IPS-18c (cell line): Measurements from ENCODE around the gene TCN1.
"Not testable (repeated sequence)": the region's sequence is repeated elsewhere in the genome, so short reads cannot be mapped to it uniquely, and the experiment has no call there.

Experiments
- H3K4me3 ChIP-seq: 2 replicates; pipeline ENCODE4 v1.7.0; 2013; ENCODE audit warnings: low read depth, mild to moderate bottlenecking, low read length, moderate library complexity; ENCODE audit not compliant: insufficient read depth
- H3K9me3 ChIP-seq: one replicate; pipeline ENCODE4 v1.6.1; 2013; ENCODE audit warnings: mild to moderate bottlenecking, low read length, moderate library complexity; ENCODE audit not compliant: control insufficient read depth, insufficient read depth

TCN1 gene

GRCh38 chr11:59866836-59867235 is 549 bp upstream of the TCN1 start:
- Histone ChIP-seq H3K4me3 (no peak overlapping the region), H3K9me3 (no peaks in the 10 kb centered on the region)

DNA sequence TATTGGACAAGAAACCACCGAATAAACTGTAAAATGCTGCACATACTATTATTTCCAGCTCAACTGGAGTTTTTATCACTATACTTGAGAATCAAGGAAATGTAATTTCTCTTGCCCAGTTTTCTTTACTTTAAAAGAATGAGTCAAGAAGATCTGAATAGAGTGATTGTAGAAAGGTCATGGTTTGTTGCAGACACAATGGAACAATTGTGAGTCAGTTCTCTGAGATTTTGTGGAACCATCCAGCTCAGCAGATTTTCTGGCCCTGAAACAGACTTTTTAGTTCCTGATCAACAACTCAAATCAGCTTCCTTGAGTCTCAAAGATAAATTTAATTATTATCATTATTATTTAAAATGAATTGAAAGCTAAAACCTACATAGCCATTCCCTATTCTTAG is 1.3 kb downstream of the TCN1 start:
- Histone ChIP-seq H3K4me3 (no peak overlapping the region), H3K9me3 (no peaks in the 10 kb centered on the region)

GRCh38 chr11:59862252-59862651 is 4.0 kb downstream of the TCN1 start:
- no peak overlapping the region for H3K4me3 ChIP-seq
- no peaks in the 10 kb centered on the region for H3K9me3 ChIP-seq

DNA sequence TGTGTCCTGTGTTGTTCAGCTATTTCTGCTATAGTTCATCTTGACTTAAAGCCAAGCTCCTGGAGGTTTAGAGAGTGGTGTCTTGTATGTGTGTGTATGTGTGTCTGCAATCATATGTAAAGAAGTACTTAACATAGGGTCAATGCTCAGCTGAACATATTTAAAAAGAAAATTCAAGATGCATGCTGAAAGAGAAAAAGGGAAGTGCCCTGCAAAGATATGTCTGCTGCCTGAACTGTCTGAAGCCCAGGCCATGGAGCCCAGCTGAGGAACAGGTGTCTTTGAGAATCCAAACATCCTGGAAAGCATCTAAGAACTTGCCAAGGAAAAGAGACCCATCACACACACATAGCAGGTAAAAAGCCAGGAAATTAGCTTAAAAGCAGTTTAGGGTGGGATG is 6.6 kb downstream of the TCN1 start:
- Histone ChIP-seq H3K9me3 (no peaks in the 10 kb centered on the region), H3K4me3 (no peak overlapping the region)

DNA sequence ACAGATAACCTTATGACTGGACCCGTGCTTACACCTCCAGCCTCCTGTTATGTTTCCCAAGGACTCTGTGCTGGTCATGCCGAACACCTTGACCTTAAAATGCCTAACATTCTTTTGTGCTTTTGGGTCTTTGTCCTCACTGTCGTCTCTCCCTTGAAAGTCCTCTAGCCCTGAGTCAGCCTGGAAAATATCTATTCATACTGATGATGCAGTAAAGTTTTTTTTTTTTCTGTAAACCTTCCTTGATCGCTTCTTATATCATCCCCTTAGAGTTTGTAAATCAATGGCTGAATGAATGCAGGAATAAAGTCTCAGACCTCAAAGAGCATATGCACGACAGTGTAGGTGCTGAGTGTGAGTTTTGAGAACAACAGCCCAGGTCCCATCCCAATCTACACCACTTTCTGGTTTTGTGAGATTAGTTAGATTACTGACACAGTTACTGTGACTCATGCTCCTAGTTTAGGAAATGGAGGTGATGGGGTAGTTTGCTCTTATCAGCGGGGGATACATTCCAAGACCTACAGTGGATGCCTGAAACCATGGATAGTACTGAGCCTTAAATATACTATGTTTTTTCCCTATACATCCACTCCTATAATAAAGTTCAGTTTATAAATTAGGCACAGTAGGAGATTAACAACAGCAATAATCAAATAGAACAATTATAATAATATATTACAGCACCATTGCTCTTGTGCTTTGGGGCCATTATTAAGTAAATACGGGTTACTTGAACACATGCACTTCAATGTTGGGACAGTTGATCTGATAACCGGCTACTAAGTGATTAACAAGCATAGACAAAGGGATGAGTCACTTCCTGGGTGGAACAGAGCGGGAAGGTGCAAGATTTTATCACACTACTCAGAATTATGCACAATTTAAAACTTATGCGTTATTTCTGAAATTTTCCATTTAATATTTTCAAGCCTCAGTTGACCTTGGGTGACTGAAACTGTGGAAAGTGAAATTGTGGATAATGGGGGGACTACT is 8.6 kb downstream of the TCN1 start:
- no peaks in the 10 kb centered on the region for H3K9me3 ChIP-seq
- H3K4me3 ChIP-seq = no peak overlapping the region

DNA sequence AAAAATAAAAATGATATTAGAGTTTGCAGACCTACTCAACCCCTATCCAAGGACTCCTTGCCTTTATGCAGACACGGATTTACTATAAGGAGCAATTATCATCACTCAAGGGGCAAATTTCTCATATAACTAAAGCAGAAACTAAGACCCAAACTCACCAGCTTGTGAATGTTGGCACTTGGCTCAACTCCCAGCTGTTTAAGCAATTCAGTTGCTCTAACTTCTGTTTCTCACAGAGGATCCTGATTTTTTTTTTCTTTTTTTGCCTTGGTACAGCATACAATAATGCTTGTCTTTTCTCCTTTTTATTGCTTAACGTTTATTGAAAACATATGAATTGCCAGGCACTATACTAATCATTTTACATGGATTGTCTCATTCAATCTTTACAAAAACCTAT is 11.4 kb downstream of the TCN1 start:
- no peaks in the 10 kb centered on the region for H3K9me3 ChIP-seq

GRCh38 chr11:59851416-59851815 is 14.9 kb downstream of the TCN1 start:
- not testable (repeated sequence) for H3K4me3 ChIP-seq, H3K9me3 ChIP-seq

More for the DNA sequence above, 11.4 kb downstream of the TCN1 start:
- no peak overlapping the region for H3K4me3 ChIP-seq

DNA sequence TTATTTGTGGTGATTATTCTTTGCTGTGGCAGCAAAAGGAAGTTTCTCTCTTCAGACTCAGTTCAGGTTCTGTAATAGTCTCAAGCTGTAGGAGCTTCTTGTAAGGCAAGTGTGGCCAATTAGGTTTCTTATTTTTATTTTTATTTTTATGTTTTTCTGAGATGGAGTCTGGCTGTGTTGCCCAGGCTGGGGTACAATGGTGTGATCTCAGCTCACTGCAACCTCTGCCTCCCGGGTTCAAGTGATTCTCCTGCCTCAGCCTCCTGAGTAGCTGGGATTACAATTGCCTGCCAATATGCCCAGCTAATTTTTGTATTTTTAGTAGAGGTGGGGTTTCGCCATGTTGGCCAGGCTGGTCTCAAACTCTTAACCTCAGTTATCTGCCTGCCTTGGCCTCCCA is 16.7 kb downstream of the TCN1 start:
- H3K9me3 ChIP-seq, H3K4me3 ChIP-seq: not testable (repeated sequence)

- H3K4me3 ChIP-seq = no peak overlapping the region
- H3K9me3 ChIP-seq = peaks cover 2% of the 10 kb centered on the region
These were observed 17.2 kb downstream of the TCN1 start for GRCh38 chr11:59849129-59849528.

DNA sequence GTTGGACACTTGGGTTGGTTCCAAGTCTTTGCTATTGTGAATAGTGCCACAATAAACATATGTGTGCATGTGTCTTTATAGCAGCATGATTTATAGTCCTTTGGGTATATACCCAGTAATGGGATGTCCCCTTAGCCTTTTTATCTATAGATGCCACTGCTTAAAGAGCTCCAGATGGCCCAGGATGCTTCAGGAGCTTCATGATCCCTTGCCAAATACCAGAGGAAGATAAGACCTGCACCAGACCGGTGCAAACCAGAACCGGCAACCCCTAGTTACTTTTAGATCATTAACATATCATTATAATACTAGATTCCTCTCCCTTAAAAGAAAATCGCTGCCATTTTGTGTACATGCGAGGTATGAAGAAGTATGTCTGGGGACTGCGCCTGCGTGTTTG is 17.8 kb downstream of the TCN1 start:
- H3K4me3 ChIP-seq, H3K9me3 ChIP-seq: not testable (repeated sequence)

- H3K4me3 ChIP-seq = no peak overlapping the region
These were observed 18.7 kb downstream of the TCN1 start for GRCh38 chr11:59847626-59848025.

DNA sequence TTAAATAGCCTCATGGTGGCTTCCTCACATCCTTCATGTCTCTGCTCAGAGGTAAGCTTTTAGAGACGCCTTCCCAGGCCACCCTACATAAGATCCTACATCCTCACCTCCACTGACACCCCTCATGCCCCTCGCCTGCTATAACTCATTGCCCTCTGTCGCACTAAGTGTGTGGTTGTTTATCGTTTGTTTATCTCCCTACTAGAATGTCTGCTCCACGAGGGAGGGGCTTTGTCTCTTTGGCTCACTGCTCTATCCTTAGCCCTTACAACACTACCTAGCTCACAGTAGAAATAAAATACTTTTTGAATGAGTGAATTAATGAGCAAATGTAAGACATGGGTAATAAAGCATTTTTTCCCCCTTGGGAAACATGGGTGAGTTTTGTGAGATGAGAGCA is 19.7 kb downstream of the TCN1 start:
- Histone ChIP-seq H3K9me3 (peaks cover 2% of the 10 kb centered on the region), H3K4me3 (no peak overlapping the region)

More at GRCh38 chr11:59847626-59848025, 18.7 kb downstream of the TCN1 start:
- H3K9me3 ChIP-seq = peaks cover 2% of the 10 kb centered on the region

- no peak within 1 kb of the TSS for H3K4me3 ChIP-seq
- peaks cover 2% of the 10 kb centered on the region for H3K9me3 ChIP-seq
These were observed 20.9 kb downstream of the TCN1 start, which contains the start of gene CBLIF for GRCh38 chr11:59845399-59845798. TSS of gene CBLIF (minus strand) at chr11:59845499. CDS start at chr11:59845453, 46 bp downstream.

DNA sequence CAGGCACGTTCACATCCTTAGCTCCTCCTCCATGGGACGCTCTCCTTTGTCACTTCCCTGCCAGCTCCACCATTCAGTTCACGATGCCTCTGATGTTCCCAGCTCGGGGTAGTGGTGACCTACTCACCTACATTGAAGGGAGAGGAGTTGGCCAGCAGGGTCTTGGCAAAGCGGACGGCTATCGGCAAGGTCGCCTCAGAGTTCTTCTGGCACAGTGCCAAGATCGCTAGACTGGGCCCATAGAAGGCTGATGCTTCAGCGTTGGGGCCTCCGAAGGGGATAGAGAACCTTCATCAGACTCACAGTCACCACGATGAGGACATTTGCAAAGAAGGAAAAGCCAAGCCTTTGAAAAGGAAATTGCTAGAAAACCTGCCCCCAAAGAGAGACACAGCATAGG is 24.0 kb downstream of the TCN1 start:
- H3K9me3 ChIP-seq = no peaks in the 10 kb centered on the region
- H3K4me3 ChIP-seq = no peak overlapping the region

GRCh38 chr11:59841514-59841913 is 24.8 kb downstream of the TCN1 start:
- H3K9me3 ChIP-seq = no peaks in the 10 kb centered on the region

GRCh38 chr11:59839615-59840014 is 26.7 kb downstream of the TCN1 start:
- no peaks in the 10 kb centered on the region for H3K9me3 ChIP-seq
- no peak overlapping the region for H3K4me3 ChIP-seq

More at GRCh38 chr11:59841514-59841913, 24.8 kb downstream of the TCN1 start:
- H3K4me3 ChIP-seq = no peak overlapping the region

- Histone ChIP-seq H3K9me3 (peaks cover 2% of the 10 kb centered on the region), H3K4me3 (no peak overlapping the region)
These were observed 32.7 kb downstream of the TCN1 start for GRCh38 chr11:59833602-59834001.

DNA sequence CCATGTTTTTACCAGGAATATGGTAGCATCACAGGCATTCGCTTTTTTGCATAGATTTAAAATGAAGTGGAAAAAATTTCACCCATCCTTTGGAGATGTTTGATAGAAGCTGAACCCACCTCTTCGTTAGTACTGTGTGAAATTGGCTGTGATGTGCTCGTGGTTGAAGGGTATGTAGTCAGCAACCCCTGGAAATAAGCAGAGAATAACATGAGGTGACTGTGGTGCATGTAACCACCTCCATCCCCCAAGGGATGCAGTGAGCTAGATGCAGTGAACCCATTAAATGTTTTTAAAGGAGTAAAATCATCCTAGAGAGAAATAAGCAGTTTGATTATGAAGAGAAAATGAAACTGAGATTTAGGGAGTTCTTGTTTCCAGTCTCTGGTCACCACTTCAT is 36.9 kb downstream of the TCN1 start:
- Histone ChIP-seq H3K4me3 (no peak overlapping the region), H3K9me3 (peaks cover 2% of the 10 kb centered on the region)
